ENCODE measurements around the gene CREBZF.
A peak's percentile ranks its signal among the peaks of the same experiment; 100 is the strongest.

Gene CREBZF

DNA sequence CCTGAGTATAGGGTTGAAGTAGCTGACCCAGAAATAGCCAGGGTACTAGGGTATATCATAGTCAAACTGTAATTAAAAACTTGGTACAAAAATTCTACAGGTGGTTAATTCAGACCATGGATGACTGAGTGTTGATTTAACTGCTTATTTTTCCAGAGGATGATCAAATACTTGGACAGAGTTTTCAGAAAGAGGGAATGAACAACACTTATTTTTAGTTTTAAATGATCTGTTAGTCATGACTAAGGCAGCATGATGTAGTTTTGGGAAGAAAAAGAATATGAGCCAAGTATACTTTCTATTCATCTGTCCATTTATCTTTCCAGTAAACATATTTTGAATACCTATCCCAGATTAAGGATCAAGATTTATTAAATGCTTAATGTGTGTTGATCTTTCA lies 40.9 kb upstream of the CREBZF start:
- H3K36me3 ChIP-seq (ENCODE audit: control insufficient read depth in 1 of 2, insufficient read depth in 2 of 2, low read depth in 1 of 2, low read length in 2 of 2), result peaks cover 6 to 30% of the 10 kb centered on the region in 2 experiments
- H3K4me2 ChIP-seq (ENCODE audit: low read length, poor library complexity, severe bottlenecking), result no peak overlapping the region
- no peak overlapping the region for H2BK5ac ChIP-seq (ENCODE audit: low read depth, low read length, poor library complexity, severe bottlenecking)
- no peaks in the 10 kb centered on the region for H3K4me1 ChIP-seq (ENCODE audit: control insufficient read depth, insufficient read depth, low read depth, low read length)
- DNase-seq, result no peak
- no peak overlapping the region for H2BK15ac ChIP-seq (ENCODE audit: low read depth, poor library complexity, severe bottlenecking)
- H3K27me3 ChIP-seq (ENCODE audit: control insufficient read depth in 1 of 2, insufficient read depth in 1 of 2, low read length in 2 of 2), result no peaks in the 10 kb centered on the region
- no peak overlapping the region for H3K23ac ChIP-seq (ENCODE audit: low read length in 2 of 2)
- no peak overlapping the region for H3K18ac ChIP-seq (ENCODE audit: low read depth in 1 of 2, low read length in 2 of 2)
- no peak overlapping the region for H3K4ac ChIP-seq (ENCODE audit: low read depth in 1 of 2, low read length in 2 of 2)
- no peak overlapping the region for H3K27ac ChIP-seq (ENCODE audit: low read length, poor library complexity, severe bottlenecking)
- H3K9ac ChIP-seq (ENCODE audit: low read length), result peak overlapping the region; percentile 40
- no peak overlapping the region for H2AFZ ChIP-seq (ENCODE audit: low read depth, low read length)
- peak overlapping the region in 1 of 2 experiments; percentile 5 for H3K4me3 ChIP-seq (ENCODE audit: insufficient read depth in 1 of 2, low read depth in 1 of 2, low read length in 2 of 2)
- H4K8ac ChIP-seq (ENCODE audit: low read length), result no peak overlapping the region
- H3K9me3 ChIP-seq (ENCODE audit: control insufficient read depth, low read length), result no peaks in the 10 kb centered on the region
- no peak overlapping the region for H2BK120ac ChIP-seq (ENCODE audit: low read depth, low read length)
- no peak overlapping the region for H2AK5ac ChIP-seq (ENCODE audit: low read length, severe bottlenecking)
- no peak overlapping the region for H4K91ac ChIP-seq (ENCODE audit: low read length)
- no peaks in the 10 kb centered on the region for H3K79me1 ChIP-seq (replicated peaks; ENCODE audit: low read length, poor library complexity, severe bottlenecking)
- H2BK12ac ChIP-seq (ENCODE audit: low read length in 2 of 2), result no peak overlapping the region
- H3K14ac ChIP-seq (ENCODE audit: low read length in 2 of 2), result no peak overlapping the region

DNA sequence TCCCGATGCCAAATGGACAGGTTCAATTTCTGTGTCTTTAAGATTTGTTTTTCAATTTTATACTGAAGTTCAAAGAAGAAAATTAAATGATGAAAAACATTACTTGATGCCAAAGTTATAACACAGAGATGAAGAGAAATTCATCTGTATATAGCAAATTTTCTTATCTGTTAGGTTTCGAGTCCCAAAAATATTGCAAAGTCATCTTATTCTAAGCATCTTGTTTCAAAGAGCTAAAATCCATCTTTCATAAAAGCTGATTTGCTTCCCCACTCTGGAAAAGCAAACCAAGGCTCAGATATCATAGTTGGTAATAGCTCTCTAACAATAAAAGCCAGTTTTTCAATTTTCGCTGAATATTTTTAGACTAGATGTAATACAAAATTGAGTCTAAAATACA lies 40.0 kb upstream of the CREBZF start:
- Histone ChIP-seq H2BK12ac (ENCODE audit: low read length in 2 of 2) (no peak overlapping the region), H3K23ac (ENCODE audit: low read length in 2 of 2) (no peak overlapping the region), H4K91ac (ENCODE audit: low read length) (no peak overlapping the region), H2BK15ac (ENCODE audit: low read depth, poor library complexity, severe bottlenecking) (no peak overlapping the region), H3K14ac (ENCODE audit: low read length in 2 of 2) (no peak overlapping the region), H3K27ac (ENCODE audit: low read length, poor library complexity, severe bottlenecking) (no peak overlapping the region), H3K27me3 (ENCODE audit: control insufficient read depth in 1 of 2, insufficient read depth in 1 of 2, low read length in 2 of 2) (no peaks in the 10 kb centered on the region), H2AK5ac (ENCODE audit: low read length, severe bottlenecking) (no peak overlapping the region), H2AFZ (ENCODE audit: low read depth, low read length) (no peak overlapping the region), H3K4me1 (ENCODE audit: control insufficient read depth, insufficient read depth, low read depth, low read length) (no peaks in the 10 kb centered on the region), H2BK120ac (ENCODE audit: low read depth, low read length) (no peak overlapping the region), H3K9ac (ENCODE audit: low read length) (peak overlapping the region; percentile 40), H3K9me3 (ENCODE audit: control insufficient read depth, low read length) (no peaks in the 10 kb centered on the region), H3K36me3 (ENCODE audit: control insufficient read depth in 1 of 2, insufficient read depth in 2 of 2, low read depth in 1 of 2, low read length in 2 of 2) (peaks cover 6 to 30% of the 10 kb centered on the region in 2 experiments), H2BK5ac (ENCODE audit: low read depth, low read length, poor library complexity, severe bottlenecking) (no peak overlapping the region), H4K8ac (ENCODE audit: low read length) (no peak overlapping the region), H3K18ac (ENCODE audit: low read depth in 1 of 2, low read length in 2 of 2) (no peak overlapping the region), H3K4me2 (ENCODE audit: low read length, poor library complexity, severe bottlenecking) (no peak overlapping the region), H3K79me1 (replicated peaks; ENCODE audit: low read length, poor library complexity, severe bottlenecking) (no peaks in the 10 kb centered on the region), H3K4ac (ENCODE audit: low read depth in 1 of 2, low read length in 2 of 2) (no peak overlapping the region), H3K4me3 (ENCODE audit: insufficient read depth in 1 of 2, low read depth in 1 of 2, low read length in 2 of 2) (no peak overlapping the region)
- WGBS, result 100% methylated on average over 1 of the region's 3 CpGs
- DNase-seq, result no peak

DNA sequence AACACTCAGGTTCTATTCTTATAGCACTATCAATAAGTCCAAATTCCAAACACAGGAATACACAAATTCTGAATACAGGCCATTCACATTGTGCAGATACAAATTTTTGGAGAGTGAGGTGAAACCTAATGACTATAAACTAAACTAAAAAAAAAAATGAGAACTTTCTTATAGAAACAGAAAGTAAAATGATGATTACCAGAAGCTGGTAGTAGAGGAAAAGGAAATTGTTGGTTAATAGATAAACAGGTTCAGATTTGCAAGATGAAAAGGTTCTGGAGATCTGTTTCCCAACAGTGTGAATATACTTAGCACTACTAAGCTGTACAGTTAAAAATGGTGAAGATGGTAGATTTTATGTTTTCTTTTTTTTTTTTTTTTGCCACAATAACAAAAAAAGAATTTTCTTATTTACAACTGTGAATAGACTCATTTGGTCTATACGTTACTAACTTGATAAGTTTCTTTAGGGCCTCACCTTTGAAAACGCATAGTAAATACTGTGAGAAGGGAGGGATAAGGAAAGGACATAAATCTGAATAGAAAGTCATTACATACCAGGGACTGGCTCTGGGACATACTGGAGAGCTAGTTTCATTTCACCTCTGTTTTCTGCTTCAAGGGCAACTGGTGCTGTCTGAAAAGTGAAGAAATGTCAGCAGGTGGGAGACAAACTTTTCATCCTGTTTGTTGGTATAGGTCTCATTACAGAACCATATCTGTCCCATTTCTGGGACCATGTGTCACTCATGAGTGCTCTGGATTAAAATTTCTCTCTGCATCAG lies 35.2 kb upstream of the CREBZF start:
- Histone ChIP-seq H2BK15ac (ENCODE audit: low read depth, poor library complexity, severe bottlenecking) (no peak overlapping the region), H2AK5ac (ENCODE audit: low read length, severe bottlenecking) (no peak overlapping the region), H4K91ac (ENCODE audit: low read length) (no peak overlapping the region), H3K18ac (ENCODE audit: low read depth in 1 of 2, low read length in 2 of 2) (no peak overlapping the region), H3K27ac (ENCODE audit: low read length, poor library complexity, severe bottlenecking) (peak overlapping the region; percentile 3), H3K4me1 (ENCODE audit: control insufficient read depth, insufficient read depth, low read depth, low read length) (no peaks in the 10 kb centered on the region), H3K4me2 (ENCODE audit: low read length, poor library complexity, severe bottlenecking) (no peak overlapping the region), H4K8ac (ENCODE audit: low read length) (no peak overlapping the region), H3K9ac (ENCODE audit: low read length) (no peak overlapping the region), H3K36me3 (ENCODE audit: control insufficient read depth in 1 of 2, insufficient read depth in 2 of 2, low read depth in 1 of 2, low read length in 2 of 2) (peaks cover 3 to 57% of the 10 kb centered on the region in 2 experiments), H3K14ac (ENCODE audit: low read length in 2 of 2) (no peak overlapping the region), H3K79me1 (replicated peaks; ENCODE audit: low read length, poor library complexity, severe bottlenecking) (no peaks in the 10 kb centered on the region), H2BK120ac (ENCODE audit: low read depth, low read length) (no peak overlapping the region), H3K4me3 (ENCODE audit: insufficient read depth in 1 of 2, low read depth in 1 of 2, low read length in 2 of 2) (no peak overlapping the region), H3K23ac (ENCODE audit: low read length in 2 of 2) (no peak overlapping the region), H2BK5ac (ENCODE audit: low read depth, low read length, poor library complexity, severe bottlenecking) (no peak overlapping the region), H2BK12ac (ENCODE audit: low read length in 2 of 2) (no peak overlapping the region), H3K27me3 (ENCODE audit: control insufficient read depth in 1 of 2, insufficient read depth in 1 of 2, low read length in 2 of 2) (no peaks in the 10 kb centered on the region), H3K9me3 (ENCODE audit: control insufficient read depth, low read length) (no peaks in the 10 kb centered on the region), H2AFZ (ENCODE audit: low read depth, low read length) (no peak overlapping the region), H3K4ac (ENCODE audit: low read depth in 1 of 2, low read length in 2 of 2) (no peak overlapping the region)
- no peak for DNase-seq
- WGBS, result 98% methylated on average over 2 of the region's 2 CpGs

DNA sequence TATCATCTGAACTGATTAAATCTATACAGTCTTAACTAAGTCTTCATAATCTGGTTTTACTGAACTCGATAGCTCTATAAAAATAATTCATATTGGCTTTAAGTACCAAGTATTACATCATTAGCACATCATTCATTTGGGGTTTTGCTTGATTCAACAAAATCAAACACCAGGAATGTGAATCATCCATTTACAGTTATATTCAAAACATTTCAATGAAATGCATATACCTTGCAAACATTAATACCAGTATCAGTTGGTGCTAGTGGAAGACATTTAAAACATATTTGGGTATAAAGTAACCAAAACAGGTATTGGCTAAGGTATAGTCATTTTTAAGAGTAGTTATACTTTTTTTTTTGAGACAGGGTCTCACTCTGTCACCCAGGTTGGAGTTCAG lies 33.3 kb upstream of the CREBZF start:
- Histone ChIP-seq H3K4ac (ENCODE audit: low read depth in 1 of 2, low read length in 2 of 2) (no peak overlapping the region), H3K23ac (ENCODE audit: low read length in 2 of 2) (no peak overlapping the region), H2AK5ac (ENCODE audit: low read length, severe bottlenecking) (no peak overlapping the region), H3K4me1 (ENCODE audit: control insufficient read depth, insufficient read depth, low read depth, low read length) (no peaks in the 10 kb centered on the region), H3K9ac (ENCODE audit: low read length) (no peak overlapping the region), H3K14ac (ENCODE audit: low read length in 2 of 2) (no peak overlapping the region), H3K79me1 (replicated peaks; ENCODE audit: low read length, poor library complexity, severe bottlenecking) (no peaks in the 10 kb centered on the region), H3K27me3 (ENCODE audit: control insufficient read depth in 1 of 2, insufficient read depth in 1 of 2, low read length in 2 of 2) (no peaks in the 10 kb centered on the region), H2AFZ (ENCODE audit: low read depth, low read length) (no peak overlapping the region), H3K27ac (ENCODE audit: low read length, poor library complexity, severe bottlenecking) (no peak overlapping the region), H2BK15ac (ENCODE audit: low read depth, poor library complexity, severe bottlenecking) (no peak overlapping the region), H2BK5ac (ENCODE audit: low read depth, low read length, poor library complexity, severe bottlenecking) (no peak overlapping the region), H3K9me3 (ENCODE audit: control insufficient read depth, low read length) (no peaks in the 10 kb centered on the region), H2BK120ac (ENCODE audit: low read depth, low read length) (no peak overlapping the region), H4K91ac (ENCODE audit: low read length) (no peak overlapping the region), H3K36me3 (ENCODE audit: control insufficient read depth in 1 of 2, insufficient read depth in 2 of 2, low read depth in 1 of 2, low read length in 2 of 2) (peaks cover 3 to 53% of the 10 kb centered on the region in 2 experiments), H3K4me3 (ENCODE audit: insufficient read depth in 1 of 2, low read depth in 1 of 2, low read length in 2 of 2) (no peak overlapping the region), H2BK12ac (ENCODE audit: low read length in 2 of 2) (no peak overlapping the region), H4K8ac (ENCODE audit: low read length) (no peak overlapping the region), H3K18ac (ENCODE audit: low read depth in 1 of 2, low read length in 2 of 2) (no peak overlapping the region), H3K4me2 (ENCODE audit: low read length, poor library complexity, severe bottlenecking) (no peak overlapping the region)
- DNase-seq, result no peak
- 100% methylated on average over 1 of the region's 1 CpG for WGBS

Data from mesenchymal stem cell (in vitro differentiated cells and primary cell).